GM12878 (cell line): Measurements from ENCODE around the gene ECSIT. TPM values are rescaled to one million over a fixed set of nuclear protein-coding genes. Genes with fewer than 3 reads are reported as not detected.

Source experiments
- ATAC-seq: fragments of 200-7000 bp; cut with Tn5 transposase; 3 replicates; pipeline ENCODE4 v1.9.1; 2020; ENCODE audit warnings: mild to moderate bottlenecking, moderate library complexity
- BruUV-seq: library from RNA; stranded (reverse); fragments of 400-500 nt; replicated peaks from 2 replicates; lab custom pipeline; 2021; lab: Mats Ljungman, UMichigan
- CTCF ChIA-PET: fragments of 300-600 bp; sonication (Branson Sonifier 250); formaldehyde crosslinking; extraction: SDS; loops from one replicate; lab custom pipeline; 2021; ENCODE audit warnings: inconsistent platforms; lab: Yijun Ruan, JAX
- POLR2A ChIA-PET: fragments of 350-600 bp; formaldehyde crosslinking; extraction: SDS; loops from one replicate; lab custom pipeline; 2021; ENCODE audit warnings: inconsistent platforms; lab: Charles Lee
- RAD21 ChIA-PET: fragments of 300-600 bp; sonication (Branson Sonifier 250); formaldehyde crosslinking; loops from one replicate; lab custom pipeline; 2023; ENCODE audit warnings: antibody characterized with exemption; ENCODE audit not compliant: unreplicated experiment; lab: Charles Lee
- SMC1A ChIA-PET: fragments of 300-600 bp; sonication (Branson Sonifier 250); formaldehyde crosslinking; loops from one replicate; lab custom pipeline; 2023; ENCODE audit not compliant: unreplicated experiment, uncharacterized antibody; lab: Charles Lee
- DNase-seq: peaks from one replicate; pipeline ENCODE4 v3.0.0-alpha.2; 2011; ENCODE audit warnings: low read depth, low spot score
- FAIRE-seq: peaks from 3 replicates; lab custom pipeline; 2011; peaks lifted over from hg19 to GRCh38; lab: Jason Lieb, UNC
- H2AFZ ChIP-seq: 2 replicates; pipeline ENCODE4 v1.6.0; 2011; ENCODE audit warnings: low read depth, low read length, control low read depth; ENCODE audit not compliant: control insufficient read depth
- H3K27ac ChIP-seq: 2 replicates; pipeline ENCODE4 v1.5.1; 2011; ENCODE audit warnings: control low read depth; ENCODE audit not compliant: control insufficient read depth, insufficient read depth
- H3K27me3 ChIP-seq, 2 experiments: replicated peaks in 1 of 2; 2 replicates each; pipeline versions ENCODE4 v1.6.0 to v1.6.1; 2011; ENCODE audit warnings: low read length in 1 of 2; ENCODE audit not compliant: control insufficient read depth in 2 of 2, insufficient read depth in 2 of 2
- H3K36me3 ChIP-seq, 2 experiments: 2 replicates each; pipeline ENCODE4 v1.5.1; 2011; ENCODE audit warnings: low read length in 1 of 2; ENCODE audit not compliant: control insufficient read depth in 2 of 2, insufficient read depth in 2 of 2
- H3K4me1 ChIP-seq: 2 replicates; pipeline ENCODE4 v1.6.1; 2011; ENCODE audit warnings: mild to moderate bottlenecking, low read length, moderate library complexity, mixed read lengths; ENCODE audit not compliant: control insufficient read depth, insufficient read depth
- H3K4me2 ChIP-seq: 2 replicates; pipeline ENCODE4 v1.6.0; 2011; ENCODE audit warnings: control low read depth; ENCODE audit not compliant: control insufficient read depth, insufficient read depth
- H3K4me3 ChIP-seq: fragments of 200-600 bp; sonication (generic); 2 replicates; pipeline ENCODE4 v1.5.1; 2016
- H3K79me2 ChIP-seq: 2 replicates; pipeline ENCODE4 v1.6.0; 2011; ENCODE audit warnings: low read length; ENCODE audit not compliant: control insufficient read depth, insufficient read depth
- H3K9ac ChIP-seq: 2 replicates; pipeline ENCODE4 v1.8.0; 2011; ENCODE audit warnings: low read length, control low read depth, mixed read lengths; ENCODE audit not compliant: control insufficient read depth, insufficient read depth
- H3K9me3 ChIP-seq: replicated peaks from 3 replicates; pipeline ENCODE4 v1.5.1; 2011; ENCODE audit warnings: mild to moderate bottlenecking, low read length; ENCODE audit not compliant: control insufficient read depth, insufficient read depth
- H4K20me1 ChIP-seq: 2 replicates; pipeline ENCODE4 v1.6.0; 2011; ENCODE audit not compliant: control insufficient read depth, insufficient read depth
- CEBPB ChIP-seq, 2 experiments: fragments of 150-350 bp in 1 of 2; IDR thresholded peaks; 2 replicates each; pipeline ENCODE4 v1.6.1; 2012 to 2014; ENCODE audit warnings: low read depth in 2 of 2, low read length in 2 of 2, borderline replicate concordance in 1 of 2, inconsistent platforms in 1 of 2
- CREB1 ChIP-seq: IDR thresholded peaks from 2 replicates; pipeline ENCODE4 v1.6.1; 2012; ENCODE audit warnings: low read depth, mild to moderate bottlenecking, inconsistent platforms
- GATAD2B ChIP-seq: fragments of 450-650 bp; conservative IDR thresholded peaks from 2 replicates; pipeline ENCODE4 v1.6.1; 2017; ENCODE audit warnings: low read depth, mild to moderate bottlenecking, moderate library complexity
- NFYB ChIP-seq: IDR thresholded peaks from 2 replicates; pipeline ENCODE4 v1.6.1; 2011; ENCODE audit warnings: low read depth, mild to moderate bottlenecking, low read length, improper control_type of control experiment, moderate library complexity; ENCODE audit not compliant: insufficient read depth
- NRF1 ChIP-seq: conservative IDR thresholded peaks from 2 replicates; pipeline ENCODE4 v1.6.1; 2011; ENCODE audit warnings: mild to moderate bottlenecking, low read depth, low read length, improper control_type of control experiment
- POLR2A ChIP-seq: IDR thresholded peaks from 2 replicates; pipeline ENCODE4 v1.6.1; 2011; ENCODE audit warnings: low read depth, mild to moderate bottlenecking, low read length
- POU2F2 ChIP-seq: IDR thresholded peaks from 3 replicates; pipeline ENCODE4 v1.6.1; 2011; ENCODE audit warnings: low read depth, mild to moderate bottlenecking, low read length, borderline replicate concordance
- SPI1 ChIP-seq: IDR thresholded peaks from 2 replicates; pipeline ENCODE4 v1.6.1; 2011; ENCODE audit warnings: low read depth, mild to moderate bottlenecking, low read length, moderate library complexity, borderline replicate concordance; ENCODE audit not compliant: insufficient read depth
- SRF ChIP-seq, 2 experiments: IDR thresholded peaks; 2 replicates each; pipeline ENCODE4 v1.6.1; 2011; ENCODE audit warnings: low read depth in 2 of 2, low read length in 2 of 2, mild to moderate bottlenecking in 1 of 2, moderate library complexity in 1 of 2
- SUZ12 ChIP-seq: fragments of 200-600 bp; sonication (generic); IDR thresholded peaks from one replicate; pipeline ENCODE4 v1.6.1; 2018; ENCODE audit warnings: antibody characterized with exemption, mild to moderate bottlenecking; ENCODE audit not compliant: unreplicated experiment
- WGBS: methylation state at CpG from one replicate; pipeline ENCODE4 v1.1.6; 2016; ENCODE audit warnings: low lambda C conversion rate; ENCODE audit not compliant: insufficient replicate concordance, insufficient coverage; ENCODE audit errors: missing lambda C conversion rate; 5-methylcytosine and 5-hydroxymethylcytosine counted together
- in situ Hi-C: fragments of 300-500 bp; cut with MboI; formaldehyde crosslinking; loops from 9 replicates; pipeline ENCODE4 v1.14.3; 2018; ENCODE audit warnings: mixed read lengths
- intact Hi-C: fragments of 100-400 bp; cut with micrococcal nuclease; formaldehyde crosslinking; loops from one replicate; pipeline ENCODE4 v1.14.2; 2022; ENCODE audit not compliant: unreplicated experiment
- polyA plus RNA-seq, 11 experiments: library from polyadenylated mRNA; depleted of rRNA in 4 of 11; unstranded in 6 of 11; stranded (reverse) in 5 of 11; fragments of >200 nt; fragmentation: Nextera tagmentation in 4 of 11; fragmentation: Illumina TruSeq in 1 of 11; extraction: Ambion mirVana in 4 of 11; extraction: Trizol in 1 of 11; gene quantifications; 1 replicate in 1 of 11; 2 replicates in 10 of 11; pipeline versions ENCODE4 v1.2.1 to v1.2.3, GENCODE V29; 2011 to 2016; ENCODE audit warnings: inconsistent platforms in 2 of 11, missing spikeins in 2 of 11, low read depth in 1 of 11
- total RNA-seq, 4 experiments: library from RNA; depleted of rRNA in 3 of 4; stranded (reverse); fragments of >200 nt in 3 of 4; fragmentation: Illumina TruSeq in 1 of 4; extraction: Trizol in 1 of 4; gene quantifications; 2 replicates each; pipeline versions ENCODE4 v1.2.1 to v1.2.3, GENCODE V29; 2013 to 2021
- TF ChIP-seq, protein P1 (sequence below): IDR thresholded peaks from 2 replicates; pipeline ENCODE4 v1.6.1; 2012; ENCODE audit warnings: mild to moderate bottlenecking, low read depth, low read length

ECSIT gene
- total and polyA plus RNA-seq, 10 of the 15 experiments (the other 5 are each of a cell fraction or from before 2014, with no cell fraction given), result 1.0 to 59.6 (median 41.3) TPM

DNA sequence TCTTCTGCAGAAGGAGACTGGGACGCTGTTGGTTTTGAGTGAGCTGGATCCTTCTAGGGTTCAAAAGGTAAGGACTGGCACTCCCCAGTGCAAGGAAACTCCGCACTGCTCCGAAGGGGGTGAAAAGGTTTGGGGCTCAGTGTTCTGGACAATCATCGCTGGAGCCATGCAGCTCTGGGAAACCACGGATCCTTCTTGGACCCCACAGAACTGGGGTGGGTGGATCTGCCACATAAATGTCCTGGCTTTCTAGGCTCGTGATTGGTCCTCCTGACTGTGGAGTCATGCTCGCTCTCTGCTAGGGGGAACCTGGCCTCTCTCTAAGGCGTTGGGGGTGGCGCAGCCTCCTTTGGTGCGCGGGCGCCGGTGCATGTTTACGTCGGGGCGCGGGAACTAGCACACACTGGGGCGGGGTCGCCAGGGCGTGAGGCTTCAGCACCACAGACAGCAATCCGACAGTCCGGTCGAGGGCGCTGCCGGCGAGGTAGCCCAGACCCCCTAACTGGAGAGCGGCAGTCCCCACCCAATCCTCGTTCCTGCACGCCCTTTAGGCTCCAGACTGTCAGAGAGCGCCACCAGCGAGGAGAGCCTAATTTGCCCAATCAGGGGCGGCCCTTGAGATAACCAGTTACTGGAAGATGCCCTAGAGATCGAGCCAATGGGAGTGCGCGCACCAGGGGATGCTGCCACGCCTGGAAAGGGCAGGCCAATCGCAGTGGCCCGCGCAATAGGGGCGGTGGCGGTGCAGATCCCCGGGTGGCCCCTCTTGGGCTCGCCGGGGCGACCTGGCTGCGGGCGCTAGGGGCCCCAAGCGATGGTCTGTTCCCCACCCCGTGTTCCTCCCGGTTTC lies 47.2 kb downstream of the ECSIT start (continued):
- TF ChIP-seq, protein P1, sequence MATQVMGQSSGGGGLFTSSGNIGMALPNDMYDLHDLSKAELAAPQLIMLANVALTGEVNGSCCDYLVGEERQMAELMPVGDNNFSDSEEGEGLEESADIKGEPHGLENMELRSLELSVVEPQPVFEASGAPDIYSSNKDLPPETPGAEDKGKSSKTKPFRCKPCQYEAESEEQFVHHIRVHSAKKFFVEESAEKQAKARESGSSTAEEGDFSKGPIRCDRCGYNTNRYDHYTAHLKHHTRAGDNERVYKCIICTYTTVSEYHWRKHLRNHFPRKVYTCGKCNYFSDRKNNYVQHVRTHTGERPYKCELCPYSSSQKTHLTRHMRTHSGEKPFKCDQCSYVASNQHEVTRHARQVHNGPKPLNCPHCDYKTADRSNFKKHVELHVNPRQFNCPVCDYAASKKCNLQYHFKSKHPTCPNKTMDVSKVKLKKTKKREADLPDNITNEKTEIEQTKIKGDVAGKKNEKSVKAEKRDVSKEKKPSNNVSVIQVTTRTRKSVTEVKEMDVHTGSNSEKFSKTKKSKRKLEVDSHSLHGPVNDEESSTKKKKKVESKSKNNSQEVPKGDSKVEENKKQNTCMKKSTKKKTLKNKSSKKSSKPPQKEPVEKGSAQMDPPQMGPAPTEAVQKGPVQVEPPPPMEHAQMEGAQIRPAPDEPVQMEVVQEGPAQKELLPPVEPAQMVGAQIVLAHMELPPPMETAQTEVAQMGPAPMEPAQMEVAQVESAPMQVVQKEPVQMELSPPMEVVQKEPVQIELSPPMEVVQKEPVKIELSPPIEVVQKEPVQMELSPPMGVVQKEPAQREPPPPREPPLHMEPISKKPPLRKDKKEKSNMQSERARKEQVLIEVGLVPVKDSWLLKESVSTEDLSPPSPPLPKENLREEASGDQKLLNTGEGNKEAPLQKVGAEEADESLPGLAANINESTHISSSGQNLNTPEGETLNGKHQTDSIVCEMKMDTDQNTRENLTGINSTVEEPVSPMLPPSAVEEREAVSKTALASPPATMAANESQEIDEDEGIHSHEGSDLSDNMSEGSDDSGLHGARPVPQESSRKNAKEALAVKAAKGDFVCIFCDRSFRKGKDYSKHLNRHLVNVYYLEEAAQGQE, result peak; percentile 82
- TF ChIP-seq CREB1, result 0 out of 2 replicates have a peak, but pooled peaks have one; percentile 29
- no peak for TF ChIP-seq GATAD2B
- TF ChIP-seq NFYB, result peak; percentile 81
- 0 out of 2 replicates have a peak, but pooled peaks have one; percentile 23 for TF ChIP-seq POLR2A

DNA sequence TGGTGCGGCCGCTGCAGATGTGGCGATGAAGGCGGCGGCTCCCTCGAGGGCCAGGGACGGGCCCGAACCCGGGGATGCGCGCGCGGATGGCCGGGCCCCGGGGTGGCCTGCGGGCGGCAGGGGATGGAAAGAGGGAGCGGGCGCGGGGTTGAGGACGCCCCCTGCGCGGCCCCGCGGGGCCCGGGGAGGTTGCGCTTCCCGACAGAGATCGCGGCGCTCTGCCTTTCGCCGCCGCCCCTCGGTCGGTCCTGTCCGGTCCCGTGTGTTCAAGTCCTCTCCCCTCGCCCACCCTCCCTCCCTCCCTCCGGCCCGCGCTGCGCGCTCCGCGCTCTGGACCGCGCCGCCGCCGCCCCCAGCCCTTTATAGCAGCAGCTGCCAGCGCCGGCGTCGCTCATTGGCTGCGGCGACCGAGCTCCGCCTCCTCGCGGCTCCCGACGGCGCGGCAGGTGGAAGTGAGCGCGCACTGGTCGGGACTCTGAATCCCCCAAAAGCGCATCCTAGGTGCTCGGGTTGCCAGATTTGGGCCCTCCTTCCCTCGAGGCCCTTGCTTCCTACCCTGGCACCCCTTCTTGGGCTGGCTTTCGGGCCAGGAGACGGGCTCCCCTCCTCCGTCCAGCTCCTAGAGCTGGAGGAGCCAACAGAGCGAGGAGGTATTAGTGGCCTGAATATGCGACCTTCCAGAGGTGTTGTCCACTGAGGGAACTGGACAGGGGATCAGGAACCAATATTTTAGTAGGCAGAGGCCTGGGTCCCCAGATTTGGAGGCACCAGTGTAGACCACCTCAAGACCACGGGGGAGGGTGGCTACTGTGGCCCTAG lies 48.0 kb downstream of the ECSIT start, which contains the start of gene ELAVL3:
TSS of gene ELAVL3 (minus strand) at position 332 of the 819 bp plus-strand sequence. CDS start 438 bp downstream, outside the sequence.
- no peak for DNase-seq
- WGBS, result 61% methylated on average over 26 of the region's 77 CpGs

More for the DNA sequence above, 48.0 kb downstream of the ECSIT start, which contains the start of gene ELAVL3:
- intact Hi-C loops (no loop called here), in situ Hi-C loops (no loop called here)
- H3K79me2 ChIP-seq, result no peaks in the 10 kb centered on the region
- ATAC-seq (no peak), FAIRE-seq (no peak)
- peak within 1 kb of the TSS; percentile 87 for H3K4me2 ChIP-seq
- no peak for TF ChIP-seq POU2F2
- TF ChIP-seq SPI1, result no peak
- TF ChIP-seq CEBPB (IDR thresholded peaks at IDR 0.05; ENCODE audit: borderline replicate concordance in 1 of 2, low read depth in 2 of 2, low read length in 2 of 2), result no peak
- no peak for TF ChIP-seq NRF1
- 0 out of 2 replicates have a peak, but pooled peaks have one; percentile 13 for TF ChIP-seq NFYB
- peak; percentile 25 for TF ChIP-seq SUZ12
- TF ChIP-seq SRF (IDR thresholded peaks at IDR 0.05; ENCODE audit: low read depth in 2 of 2, low read length in 2 of 2), result no peak
- POLR2A ChIA-PET, result no interaction called here
- no peaks in the 10 kb centered on the region for H4K20me1 ChIP-seq
- peak within 1 kb of the TSS; percentile 40; the same call in 1 of the 2 replicates for H3K4me3 ChIP-seq
- BruUV-seq, result no TSS peak
- H3K9ac ChIP-seq, result no peak within 1 kb of the TSS
- peaks cover 19% of the 10 kb centered on the region for H3K4me1 ChIP-seq
- no peaks in the 10 kb centered on the region; the same call in 2 of the 3 replicates for H3K9me3 ChIP-seq
- no peaks in the 10 kb centered on the region for H3K36me3 ChIP-seq
- CTCF ChIA-PET, result interaction anchor here (3.3 kb wide), 1 partner anchor 99 kb away, joined by 76 read pairs; no protein-coding TSS in a partner anchor
- H3K27me3 ChIP-seq, result peaks cover 8 to 10% of the 10 kb centered on the region in 2 experiments
- no peak within 1 kb of the TSS for H3K27ac ChIP-seq
- RAD21 ChIA-PET, result interaction anchor here (2.2 kb wide), 1 partner anchor 105 kb away, joined by 36 read pairs; the partner anchor contains the start of gene SWSAP1
- SMC1A ChIA-PET, result interaction anchor here (2.4 kb wide), 1 partner anchor 100 kb away, joined by 29 read pairs; no protein-coding TSS in a partner anchor
- peak within 1 kb of the TSS; percentile 47 for H2AFZ ChIP-seq
